Upper lobe of right lung (tissue), 1 donor: ENCODE results near the gene TFDP1. TPM values are rescaled to one million over a fixed set of nuclear protein-coding genes. Genes with fewer than 3 reads are reported as not detected.

ENCODE experiments used
- ATAC-seq: fragments of 200-7000 bp; cut with Tn5 transposase; one replicate; pipeline ENCODE4 v1.9.1; 2020; ENCODE audit warnings: mild to moderate bottlenecking, moderate library complexity
- DNase-seq: peaks from one replicate; pipeline ENCODE4 v3.0.0-alpha.2; 2020
- H3K27ac ChIP-seq: fragments of 200-600 bp; one replicate; pipeline ENCODE4 v1.8.0; 2022
- H3K27me3 ChIP-seq: fragments of 200-600 bp; one replicate; pipeline ENCODE4 v1.8.0; 2022; ENCODE audit warnings: mild to moderate bottlenecking
- H3K36me3 ChIP-seq: fragments of 200-600 bp; one replicate; pipeline ENCODE4 v1.8.0; 2022
- H3K4me1 ChIP-seq: fragments of 200-600 bp; one replicate; pipeline ENCODE4 v1.8.0; 2022
- H3K4me3 ChIP-seq: fragments of 200-600 bp; one replicate; pipeline ENCODE4 v1.8.0; 2022; ENCODE audit warnings: mild to moderate bottlenecking
- H3K9me3 ChIP-seq: fragments of 200-600 bp; one replicate; pipeline ENCODE4 v1.8.0; 2022
- intact Hi-C: fragments of 100-400 bp; cut with DNase I; formaldehyde crosslinking; loops from one replicate; pipeline ENCODE4 v1.11.0; 2022
- total RNA-seq: library from RNA; stranded (reverse); fragmentation: NEBNext Ultra II Directional; extraction: Animal tissue kit (Norgen Biotek cat#: 25700); gene quantifications from one replicate; pipeline ENCODE4 v1.2.1, GENCODE V29; 2021
- TF ChIP-seq, protein P1 (sequence below): fragments of 200-600 bp; IDR thresholded peaks from one replicate; pipeline ENCODE4 v1.8.0; 2022; ENCODE audit warnings: antibody characterized with exemption
- donor health status: DM: no; HTN: yes; CAD: no; lungs with severe emphysema.

TFDP1 gene
- total RNA-seq, 1 donor from 2014 or later: 42.3 TPM

DNA sequence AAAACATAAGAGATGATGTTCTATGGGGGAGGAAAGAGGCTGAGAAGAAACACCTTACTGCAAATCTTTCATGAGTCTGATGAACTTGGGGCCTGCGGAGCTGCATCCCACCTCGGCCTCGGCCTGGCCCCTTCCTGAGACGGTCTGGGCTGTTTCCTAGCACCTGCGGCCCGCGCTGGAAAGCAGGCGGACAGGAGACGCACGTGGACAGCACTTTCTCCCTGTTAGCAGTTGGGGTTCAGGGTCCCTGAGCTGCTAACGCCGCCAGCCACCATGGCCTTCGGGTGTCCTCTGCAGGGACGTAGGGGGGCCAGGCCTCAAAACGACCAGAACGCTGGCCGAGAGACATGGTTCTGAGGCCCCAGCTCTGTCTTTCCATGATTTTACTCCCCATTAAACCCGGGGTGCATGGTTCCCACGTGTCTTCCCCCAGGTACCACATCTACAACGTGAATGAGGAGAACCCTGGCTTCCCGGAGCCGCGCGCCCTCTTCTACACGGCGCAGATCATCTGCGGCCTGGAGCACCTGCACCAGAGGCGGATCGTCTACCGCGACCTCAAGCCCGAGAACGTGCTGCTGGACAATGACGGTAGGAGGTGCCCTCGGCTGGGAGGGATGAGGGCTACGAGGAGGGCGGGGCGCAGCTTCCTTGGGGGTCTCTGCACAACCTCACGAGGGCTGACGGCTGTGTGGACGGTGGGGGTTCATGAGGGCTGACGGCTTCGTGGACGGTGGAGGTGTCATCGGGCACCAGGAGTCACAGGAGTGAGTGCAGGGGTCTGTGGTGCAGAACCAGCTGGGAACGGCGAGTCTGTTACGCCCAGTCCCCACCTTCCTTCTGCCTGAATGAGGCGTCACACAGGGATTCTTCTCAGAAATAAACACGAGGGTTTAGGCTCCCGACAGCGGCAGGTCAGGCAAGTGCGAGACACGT is 86.8 kb downstream of the TFDP1 start:
- H3K4me1 ChIP-seq: no peaks in the 10 kb centered on the region
- TF ChIP-seq, protein P1, sequence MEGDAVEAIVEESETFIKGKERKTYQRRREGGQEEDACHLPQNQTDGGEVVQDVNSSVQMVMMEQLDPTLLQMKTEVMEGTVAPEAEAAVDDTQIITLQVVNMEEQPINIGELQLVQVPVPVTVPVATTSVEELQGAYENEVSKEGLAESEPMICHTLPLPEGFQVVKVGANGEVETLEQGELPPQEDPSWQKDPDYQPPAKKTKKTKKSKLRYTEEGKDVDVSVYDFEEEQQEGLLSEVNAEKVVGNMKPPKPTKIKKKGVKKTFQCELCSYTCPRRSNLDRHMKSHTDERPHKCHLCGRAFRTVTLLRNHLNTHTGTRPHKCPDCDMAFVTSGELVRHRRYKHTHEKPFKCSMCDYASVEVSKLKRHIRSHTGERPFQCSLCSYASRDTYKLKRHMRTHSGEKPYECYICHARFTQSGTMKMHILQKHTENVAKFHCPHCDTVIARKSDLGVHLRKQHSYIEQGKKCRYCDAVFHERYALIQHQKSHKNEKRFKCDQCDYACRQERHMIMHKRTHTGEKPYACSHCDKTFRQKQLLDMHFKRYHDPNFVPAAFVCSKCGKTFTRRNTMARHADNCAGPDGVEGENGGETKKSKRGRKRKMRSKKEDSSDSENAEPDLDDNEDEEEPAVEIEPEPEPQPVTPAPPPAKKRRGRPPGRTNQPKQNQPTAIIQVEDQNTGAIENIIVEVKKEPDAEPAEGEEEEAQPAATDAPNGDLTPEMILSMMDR: no peak
- H3K27me3 ChIP-seq: no peaks in the 10 kb centered on the region
- intact Hi-C loops: no loop called here
- DNase-seq (peak; percentile 60), ATAC-seq (peak; percentile 13)
- no peak overlapping the region for H3K4me3 ChIP-seq
- H3K36me3 ChIP-seq: no peaks in the 10 kb centered on the region
- no peaks in the 10 kb centered on the region for H3K9me3 ChIP-seq
- no peak overlapping the region for H3K27ac ChIP-seq

DNA sequence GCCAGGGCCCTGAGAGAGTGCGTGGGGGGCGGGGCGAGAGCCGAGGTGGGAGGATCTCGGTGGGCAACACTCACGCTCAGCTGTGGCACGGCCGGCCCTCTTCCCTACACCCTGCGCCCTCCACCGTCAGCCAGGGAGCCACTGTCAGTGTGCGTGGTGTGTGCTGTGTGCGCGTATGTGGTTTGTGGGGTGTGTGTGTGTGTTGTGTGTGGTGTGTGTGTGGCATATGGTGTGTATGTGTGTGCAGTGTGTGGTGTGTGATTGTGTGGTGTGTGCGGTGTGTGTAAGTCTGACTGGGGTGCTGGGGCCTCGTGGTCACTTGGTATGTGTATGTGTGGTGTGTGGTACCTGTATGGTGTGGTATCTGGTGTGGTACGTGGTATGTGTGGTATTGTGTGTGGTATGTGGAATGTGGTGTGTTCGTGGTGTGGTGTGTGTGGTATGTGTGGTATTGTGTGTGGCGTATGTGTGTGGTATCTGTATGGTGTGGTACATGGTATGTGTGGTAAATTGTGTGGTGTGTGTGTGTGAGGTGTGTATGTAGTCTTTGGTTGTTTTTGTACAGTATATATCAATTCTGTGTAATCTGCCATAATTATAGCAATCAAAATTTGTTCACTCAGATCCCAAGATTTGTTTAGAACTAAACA is 87.6 kb downstream of the TFDP1 start:
- ATAC-seq: peak; percentile 52
- no peaks in the 10 kb centered on the region for H3K36me3 ChIP-seq
- TF ChIP-seq, protein P1: no peak
- DNase-seq: no peak
- no peaks in the 10 kb centered on the region for H3K27me3 ChIP-seq
- no peaks in the 10 kb centered on the region for H3K4me1 ChIP-seq
- no peaks in the 10 kb centered on the region for H3K9me3 ChIP-seq
- no peak overlapping the region for H3K4me3 ChIP-seq
- no peak overlapping the region for H3K27ac ChIP-seq
- intact Hi-C loops: no loop called here

Other genes starting within 250 kb of the TFDP1 start
- 6.1 TPM for gene GRTP1, start 220.6 kb upstream of the TFDP1 start, total RNA-seq
- gene ADPRHL1, start 131.3 kb upstream of the TFDP1 start, total RNA-seq: 1.9 TPM
- gene DCUN1D2, start 94.0 kb upstream of the TFDP1 start, total RNA-seq: 24.6 TPM
- gene ATP4B, start 73.4 kb downstream of the TFDP1 start, total RNA-seq: not detected
- gene GRK1, start 82.5 kb downstream of the TFDP1 start, total RNA-seq: 0.09 TPM
- 43.6 TPM for gene TMEM255B, start 174.5 kb downstream of the TFDP1 start, total RNA-seq